NT2/D1 (cell line): Measurements from ENCODE around the gene OSBPL6.

Experiments used
- DNase-seq: peaks from one replicate; pipeline ENCODE4 v3.0.0-alpha.2; 2011; ENCODE audit warnings: low read depth, low spot score
- H3K27me3 ChIP-seq: 2 replicates; pipeline ENCODE4 v1.6.0; 2011; ENCODE audit warnings: mild to moderate bottlenecking; ENCODE audit not compliant: insufficient read length, insufficient read depth
- H3K36me3 ChIP-seq: 2 replicates; pipeline ENCODE4 v1.6.1; 2011; ENCODE audit warnings: mild to moderate bottlenecking, low read length, mixed read lengths; ENCODE audit not compliant: insufficient read depth, insufficient read length
- H3K4me1 ChIP-seq: 2 replicates; pipeline ENCODE4 v1.5.1; 2011; ENCODE audit not compliant: insufficient read depth, insufficient read length
- H3K4me3 ChIP-seq: 2 replicates; pipeline ENCODE4 v1.5.1; 2011; ENCODE audit warnings: low read depth; ENCODE audit not compliant: insufficient read length
- H3K9ac ChIP-seq: 2 replicates; pipeline ENCODE4 v1.6.0; 2011; ENCODE audit warnings: low read depth; ENCODE audit not compliant: insufficient read length
- H3K9me3 ChIP-seq: 2 replicates; pipeline ENCODE4 v1.5.1; 2011; ENCODE audit warnings: mild to moderate bottlenecking, low read length; ENCODE audit not compliant: insufficient read depth
- SUZ12 ChIP-seq: IDR thresholded peaks from 2 replicates; pipeline ENCODE4 v1.6.1; 2011; ENCODE audit not compliant: insufficient read length, insufficient read depth; ENCODE audit errors: extremely low read depth
- YY1 ChIP-seq: IDR thresholded peaks from 2 replicates; pipeline ENCODE4 v1.6.1; 2011; ENCODE audit not compliant: insufficient read length, insufficient read depth
- ZNF274 ChIP-seq: IDR thresholded peaks from 2 replicates; pipeline ENCODE4 v1.6.1; 2011; ENCODE audit warnings: mild to moderate bottlenecking, low read depth, low read length

Gene OSBPL6

DNA sequence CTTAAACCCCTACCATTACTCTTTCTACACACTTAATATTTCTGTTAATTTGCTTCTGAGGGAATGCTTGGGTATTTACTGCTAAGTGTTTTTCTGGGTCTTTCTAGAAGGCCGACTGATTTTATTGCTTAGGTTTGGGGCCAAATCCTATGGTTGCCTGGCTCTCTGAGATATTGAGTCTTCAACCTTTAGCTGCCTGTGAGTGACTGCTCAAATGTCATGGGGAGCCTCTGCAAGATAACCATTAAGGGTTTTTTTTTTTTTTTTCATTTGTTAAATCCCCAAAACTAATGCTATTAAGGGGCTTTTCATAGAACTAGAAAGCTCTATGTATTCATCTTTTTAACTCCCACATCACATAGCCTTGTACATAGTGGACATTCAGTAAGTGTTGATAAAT lies 5.0 kb downstream of the OSBPL6 start:
- no peak for DNase-seq
- no peak overlapping the region for H3K4me3 ChIP-seq
- no peaks in the 10 kb centered on the region for H3K27me3 ChIP-seq
- no peak overlapping the region for H3K9ac ChIP-seq
- peaks cover 2% of the 10 kb centered on the region for H3K36me3 ChIP-seq
- H3K4me1 ChIP-seq, result no peaks in the 10 kb centered on the region
- H3K9me3 ChIP-seq, result no peaks in the 10 kb centered on the region
- no peak for TF ChIP-seq YY1
- no peak for TF ChIP-seq ZNF274
- TF ChIP-seq SUZ12, result no peak

DNA sequence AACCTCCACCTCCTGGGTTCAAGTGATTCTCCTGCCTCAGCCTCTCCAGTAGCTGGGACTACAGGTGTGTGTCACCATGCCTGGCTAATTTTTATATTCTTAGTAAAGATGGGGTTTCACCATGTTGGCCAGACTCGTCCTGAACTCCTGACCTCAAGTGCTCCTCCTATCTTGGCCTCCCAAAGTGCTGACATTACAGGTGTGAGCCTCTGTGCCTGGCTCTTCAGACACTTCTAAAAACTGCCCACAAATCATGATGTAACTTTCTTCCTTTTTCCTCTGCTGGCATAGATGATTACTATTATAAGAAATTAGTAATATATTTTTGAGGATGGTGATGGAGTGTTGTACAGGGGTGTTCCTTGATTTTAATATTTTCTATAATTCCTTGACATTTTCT lies 6.0 kb downstream of the OSBPL6 start:
- Histone ChIP-seq H3K36me3 (peaks cover 2% of the 10 kb centered on the region), H3K4me3 (no peak overlapping the region), H3K9ac (no peak overlapping the region), H3K27me3 (no peaks in the 10 kb centered on the region), H3K9me3 (no peaks in the 10 kb centered on the region), H3K4me1 (no peaks in the 10 kb centered on the region)
- TF ChIP-seq YY1 (no peak), SUZ12 (no peak), ZNF274 (no peak)
- DNase-seq, result no peak

DNA sequence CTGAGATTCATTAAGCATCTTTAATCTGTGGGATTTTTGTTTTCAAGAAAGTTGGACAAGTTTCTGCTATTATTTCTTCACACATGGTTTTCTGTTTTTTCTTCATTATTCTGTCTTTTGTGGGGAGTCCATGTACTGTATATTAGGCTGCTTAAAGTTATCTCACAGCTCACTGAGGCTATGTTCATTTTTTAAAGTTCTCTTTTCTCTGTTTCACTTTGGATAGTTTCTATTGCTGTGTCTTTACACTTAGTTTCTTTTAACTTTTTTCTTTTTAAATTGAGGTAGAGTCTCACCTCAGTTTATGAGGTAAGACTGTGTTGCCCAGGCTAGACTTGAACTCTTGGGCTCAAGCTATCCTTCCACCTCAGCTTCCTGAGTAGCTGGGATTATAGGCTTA lies 8.6 kb downstream of the OSBPL6 start:
- no peak overlapping the region for H3K4me3 ChIP-seq
- no peaks in the 10 kb centered on the region for H3K9me3 ChIP-seq
- no peak for DNase-seq
- H3K9ac ChIP-seq, result no peak overlapping the region
- TF ChIP-seq ZNF274, result no peak
- TF ChIP-seq SUZ12, result no peak
- no peak for TF ChIP-seq YY1
- no peaks in the 10 kb centered on the region for H3K27me3 ChIP-seq
- no peaks in the 10 kb centered on the region for H3K36me3 ChIP-seq
- H3K4me1 ChIP-seq, result no peaks in the 10 kb centered on the region

DNA sequence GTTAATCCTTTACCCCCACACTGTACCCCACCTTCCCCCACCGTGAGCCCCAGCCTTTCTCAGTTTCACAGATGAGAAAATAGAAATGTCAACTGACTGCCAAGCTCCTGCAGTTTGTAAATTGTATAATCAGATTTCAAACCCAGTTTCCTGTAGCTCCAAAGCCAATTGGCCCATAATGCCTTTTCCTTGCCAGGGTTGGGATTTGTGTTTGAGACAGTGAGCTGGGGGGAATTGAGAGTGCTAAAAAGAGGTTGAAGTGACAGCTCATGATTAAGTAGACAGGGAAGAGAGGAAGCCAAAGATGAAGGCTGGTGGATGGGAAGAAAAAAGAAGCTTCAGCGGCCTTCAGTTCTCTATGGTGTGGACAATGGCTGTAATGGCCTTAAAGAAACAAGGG lies 10.7 kb downstream of the OSBPL6 start:
- no peaks in the 10 kb centered on the region for H3K36me3 ChIP-seq
- no peaks in the 10 kb centered on the region for H3K4me1 ChIP-seq
- TF ChIP-seq YY1 (no peak), ZNF274 (no peak)
- no peaks in the 10 kb centered on the region for H3K27me3 ChIP-seq
- H3K9me3 ChIP-seq, result no peaks in the 10 kb centered on the region
- no peak overlapping the region for H3K4me3 ChIP-seq
- H3K9ac ChIP-seq, result no peak overlapping the region
- no peak for DNase-seq

DNA sequence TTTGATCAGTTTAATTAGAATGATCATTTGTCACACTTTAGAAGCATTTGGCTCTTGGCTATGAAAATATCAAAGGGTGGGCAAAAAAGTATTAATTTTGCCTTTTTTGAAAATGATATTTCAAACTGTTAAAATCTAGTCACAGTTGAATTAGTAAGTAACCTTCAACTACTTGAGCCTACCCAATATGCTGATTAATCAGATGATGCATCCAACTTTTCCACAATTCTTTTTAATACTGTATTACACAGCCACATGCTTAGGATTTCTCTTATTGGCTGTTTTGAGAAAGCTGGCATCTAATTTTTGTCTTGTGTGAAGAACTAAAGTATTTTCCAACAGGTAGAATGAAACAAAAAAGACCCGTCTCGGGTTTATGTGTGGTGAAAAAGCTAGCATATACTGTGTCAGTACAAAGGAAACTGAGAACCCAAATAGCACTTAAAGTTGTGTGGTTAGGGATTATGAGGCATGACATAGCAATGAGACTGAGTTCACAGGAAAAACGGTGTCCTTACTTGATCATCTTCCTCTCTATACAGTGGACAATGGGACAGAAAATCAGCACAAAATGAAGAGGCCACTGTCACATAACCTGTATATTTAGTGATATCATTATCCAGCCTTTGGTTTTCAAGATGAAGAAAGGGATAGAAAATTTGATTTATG lies 11.7 kb downstream of the OSBPL6 start:
- no peak overlapping the region for H3K4me3 ChIP-seq
- H3K27me3 ChIP-seq, result no peaks in the 10 kb centered on the region
- TF ChIP-seq SUZ12 (no peak), YY1 (no peak), ZNF274 (no peak)
- no peaks in the 10 kb centered on the region for H3K9me3 ChIP-seq
- H3K4me1 ChIP-seq, result no peaks in the 10 kb centered on the region
- H3K9ac ChIP-seq, result no peak overlapping the region
- H3K36me3 ChIP-seq, result no peaks in the 10 kb centered on the region
- DNase-seq, result no peak

DNA sequence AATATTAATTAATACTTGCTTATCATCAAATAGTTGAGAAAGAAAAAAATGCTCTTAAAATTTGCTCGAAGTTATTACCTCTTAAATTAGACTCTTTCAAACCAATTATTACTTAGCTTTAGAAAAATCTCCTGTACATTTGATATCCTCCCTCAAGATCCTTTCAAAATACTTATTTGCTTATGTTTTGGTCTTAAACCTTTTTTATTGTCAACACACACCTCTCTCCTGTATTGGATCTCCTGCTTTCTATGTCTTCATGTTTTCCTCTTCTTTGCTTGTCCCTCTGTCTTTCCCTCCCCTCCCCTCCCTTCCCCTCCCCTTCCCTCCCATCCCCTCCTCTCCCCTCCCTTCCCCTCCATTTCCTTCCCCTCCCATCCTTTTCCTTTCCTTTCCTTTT lies 14.0 kb downstream of the OSBPL6 start:
- Histone ChIP-seq H3K36me3 (no peaks in the 10 kb centered on the region), H3K4me1 (peaks cover 10% of the 10 kb centered on the region), H3K27me3 (peaks cover 3% of the 10 kb centered on the region), H3K9me3 (no peaks in the 10 kb centered on the region), H3K9ac (no peak overlapping the region), H3K4me3 (no peak overlapping the region)
- TF ChIP-seq ZNF274 (no peak), SUZ12 (no peak), YY1 (no peak)
- DNase-seq, result no peak

DNA sequence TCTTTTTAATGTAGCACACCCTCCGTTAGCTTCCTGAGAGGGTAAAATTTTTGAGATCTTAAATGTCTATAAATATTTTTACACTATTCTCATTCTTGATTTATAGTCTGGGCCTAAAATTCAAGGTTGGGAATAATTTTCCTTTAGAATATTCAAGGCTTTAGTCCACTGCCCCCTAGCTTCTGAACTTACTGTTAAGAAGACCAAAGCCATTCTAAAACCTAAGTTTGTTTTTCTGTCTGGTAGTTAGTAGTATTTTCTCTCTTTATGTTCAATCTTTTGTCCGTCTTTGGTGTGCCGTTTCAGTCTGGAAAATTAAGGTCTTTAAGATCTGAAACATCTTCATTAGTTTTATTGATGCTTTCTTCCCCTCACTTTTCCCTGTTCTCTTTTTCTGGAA lies 14.5 kb downstream of the OSBPL6 start:
- TF ChIP-seq ZNF274 (no peak), YY1 (no peak)
- DNase-seq, result no peak

More for the DNA sequence above, 14.5 kb downstream of the OSBPL6 start:
- Histone ChIP-seq H3K36me3 (no peaks in the 10 kb centered on the region), H3K9ac (no peak overlapping the region), H3K4me3 (no peak overlapping the region), H3K4me1 (peaks cover 10% of the 10 kb centered on the region), H3K27me3 (peaks cover 6% of the 10 kb centered on the region), H3K9me3 (no peaks in the 10 kb centered on the region)
